PC-3 (cell line): Measurements from ENCODE around the gene RGS11.

Experiments
- CTCF ChIP-seq: fragments of 300-600 bp; sonication (generic); conservative IDR thresholded peaks from 2 replicates; pipeline ENCODE4 v1.5.1; 2017; ENCODE audit warnings: antibody characterized with exemption, low read depth, mild to moderate bottlenecking, low read length
- EZH2 ChIP-seq: fragments of 300-600 bp; sonication (generic); IDR thresholded peaks from one replicate; pipeline ENCODE4 v1.6.1; 2017; ENCODE audit warnings: antibody characterized with exemption, mild to moderate bottlenecking, low read length; ENCODE audit not compliant: unreplicated experiment
- EZH2phosphoT487 ChIP-seq: fragments of 300-600 bp; sonication (generic); IDR thresholded peaks from 2 replicates; pipeline ENCODE4 v1.6.1; 2018; ENCODE audit warnings: mild to moderate bottlenecking, antibody characterized with exemption, low read length, borderline replicate concordance

DNA sequence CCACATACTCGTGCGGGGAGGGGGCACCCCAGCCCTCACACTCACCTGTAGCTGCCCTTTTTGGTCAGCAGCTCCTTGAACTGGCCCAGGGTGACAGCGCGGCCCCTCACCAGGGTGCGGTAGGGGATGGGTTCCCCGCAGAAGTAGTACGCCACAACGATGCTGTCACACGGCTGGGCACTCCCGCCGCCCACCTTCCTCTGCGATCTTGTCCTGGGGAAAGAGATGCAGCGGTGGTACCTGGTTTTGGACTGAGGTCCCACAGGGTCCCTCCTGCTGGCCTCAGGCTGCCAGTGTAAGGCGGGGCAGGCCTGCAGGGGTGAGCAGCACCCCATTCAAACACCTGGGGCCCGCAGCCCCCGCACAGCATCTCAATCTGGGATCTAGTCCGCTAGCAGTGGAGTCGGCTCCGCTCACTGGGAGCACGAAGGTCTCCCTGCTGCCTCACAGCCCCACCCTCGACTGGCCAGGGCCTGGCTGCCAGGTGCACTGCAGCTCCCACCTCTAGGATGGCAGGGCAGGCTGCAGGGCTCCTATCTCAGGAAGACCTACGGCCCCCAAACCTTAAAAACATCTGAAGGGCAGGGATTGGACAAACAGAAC, 13.8 kb upstream of the RGS11 start:
- TF ChIP-seq CTCF, result no peak
- no peak for TF ChIP-seq EZH2
- TF ChIP-seq EZH2phosphoT487, result no peak
